Activated T-helper 1 cell treated with anti-CD3 and anti-CD28 coated beads, Interleukin-12 subunit alpha, Interleukin-12 subunit beta, Interleukin-2, Interleukin-4 antibody, amounts not matched to agents 30 ng/mL and 10 ng/mL and 1 ng/mL, durations not matched to agents 14 hours and 24 hours and 36 hours (primary cell): Measurements from ENCODE around the gene PKDREJ. TPM values are rescaled to one million over a fixed set of nuclear protein-coding genes. Genes with fewer than 3 reads are reported as not detected.

Source experiments
- DNase-seq: peaks from one replicate; pipeline ENCODE4 v3.0.0; 2021; ENCODE audit warnings: low spot score
- H3K27ac Mint-ChIP-seq: one replicate; pipeline ENCODE4 v1.8.0; 2021; ENCODE audit warnings: mild to moderate bottlenecking, mixed read lengths
- H3K27me3 Mint-ChIP-seq: one replicate; pipeline ENCODE4 v1.8.0; 2022; ENCODE audit warnings: mild to moderate bottlenecking, moderate library complexity, mixed read lengths; ENCODE audit not compliant: insufficient read depth
- H3K36me3 Mint-ChIP-seq: one replicate; pipeline ENCODE4 v1.8.0; 2021; ENCODE audit warnings: low read depth, mixed read lengths
- H3K4me1 Mint-ChIP-seq: one replicate; pipeline ENCODE4 v1.8.0; 2021; ENCODE audit warnings: low read depth, mixed read lengths
- H3K4me3 Mint-ChIP-seq: one replicate; pipeline ENCODE4 v1.8.0; 2021; ENCODE audit warnings: mild to moderate bottlenecking, moderate library complexity, mixed read lengths
- H3K9me3 Mint-ChIP-seq: one replicate; pipeline ENCODE4 v1.8.0; 2021; ENCODE audit warnings: mixed read lengths
- intact Hi-C: fragments of 100-400 bp; cut with micrococcal nuclease; formaldehyde crosslinking; loops from one replicate; pipeline ENCODE4 v1.15.1; 2024
- total RNA-seq: library from RNA; stranded (reverse); gene quantifications from 2 replicates; pipeline ENCODE4 v1.2.3, GENCODE V29; 2022

Gene PKDREJ
- total RNA-seq, 1 donor from 2014 or later, result 0.03 TPM

DNA sequence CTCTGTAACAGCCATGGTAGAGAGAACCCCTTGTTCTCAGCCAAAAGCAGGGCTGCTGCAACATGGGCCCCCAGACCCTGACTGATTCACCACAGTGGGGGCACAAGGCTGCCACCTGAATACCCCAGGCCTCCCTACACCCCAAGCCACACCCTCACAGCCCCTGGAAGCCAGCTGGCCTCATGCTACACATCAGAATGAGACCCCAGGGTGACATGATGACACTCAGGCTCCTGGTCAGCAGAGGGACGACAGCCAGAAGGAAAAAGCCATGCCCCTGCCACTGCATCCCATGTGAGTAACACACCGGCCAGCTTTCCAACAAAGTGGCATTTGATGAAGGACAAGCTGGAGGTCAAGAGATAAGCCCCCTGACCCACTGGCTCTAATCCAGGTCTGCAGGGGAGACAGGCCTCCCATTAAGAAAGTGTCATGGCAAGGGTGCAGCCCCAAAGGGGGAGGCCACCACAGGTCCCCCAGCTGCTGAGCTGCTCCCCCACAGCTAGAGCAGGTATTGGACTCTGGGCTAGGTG is 15.6 kb downstream of the PKDREJ start:
- no peak overlapping the region for H3K4me3 Mint-ChIP-seq
- no peaks in the 10 kb centered on the region for H3K9me3 Mint-ChIP-seq
- DNase-seq, result no peak
- H3K4me1 Mint-ChIP-seq, result peaks cover 18% of the 10 kb centered on the region
- intact Hi-C loops, result no loop called here
- no peak overlapping the region for H3K27ac Mint-ChIP-seq
- no peaks in the 10 kb centered on the region for H3K27me3 Mint-ChIP-seq
- H3K36me3 Mint-ChIP-seq, result peaks cover 12% of the 10 kb centered on the region

DNA sequence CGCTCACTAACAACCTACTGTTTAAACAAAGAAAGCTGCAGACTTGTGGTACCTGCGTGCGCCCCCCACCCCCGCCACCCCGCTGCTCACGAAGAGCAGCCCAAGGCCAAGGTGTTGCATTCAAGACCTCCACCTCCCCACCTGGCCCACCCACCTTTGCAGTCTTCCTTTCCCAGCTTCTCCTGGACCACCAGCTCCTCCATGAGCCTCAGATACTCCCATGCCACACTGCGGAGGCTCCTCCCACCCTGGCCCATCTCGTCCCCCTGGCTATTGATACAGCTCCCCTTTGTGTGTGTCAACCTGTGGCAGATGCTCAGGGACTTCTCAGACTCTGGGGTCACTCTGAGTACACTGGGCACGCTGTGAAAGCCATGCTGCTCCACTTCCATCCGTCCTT is 17.0 kb downstream of the PKDREJ start:
- DNase-seq, result no peak

GRCh38 chr22:46245511-46245910 is 17.6 kb downstream of the PKDREJ start:
- Mint-ChIP-seq H3K4me1 (peaks cover 11% of the 10 kb centered on the region), H3K4me3 (no peak overlapping the region)
- intact Hi-C loops, result no loop called here

More for the DNA sequence above, 17.0 kb downstream of the PKDREJ start:
- H3K4me3 Mint-ChIP-seq, result no peak overlapping the region
- H3K9me3 Mint-ChIP-seq, result no peaks in the 10 kb centered on the region
- H3K4me1 Mint-ChIP-seq, result peaks cover 11% of the 10 kb centered on the region
- peaks cover 12% of the 10 kb centered on the region for H3K36me3 Mint-ChIP-seq
- H3K27me3 Mint-ChIP-seq, result no peaks in the 10 kb centered on the region
- H3K27ac Mint-ChIP-seq, result no peak overlapping the region
- intact Hi-C loops, result no loop called here

GRCh38 chr22:46244771-46245170 is 18.4 kb downstream of the PKDREJ start:
- H3K36me3 Mint-ChIP-seq, result peaks cover 12% of the 10 kb centered on the region
- no peak for DNase-seq
- no peaks in the 10 kb centered on the region for H3K27me3 Mint-ChIP-seq
- intact Hi-C loops, result no loop called here
- H3K27ac Mint-ChIP-seq, result no peak overlapping the region
- H3K9me3 Mint-ChIP-seq, result no peaks in the 10 kb centered on the region
- peaks cover 18% of the 10 kb centered on the region for H3K4me1 Mint-ChIP-seq
- no peak overlapping the region for H3K4me3 Mint-ChIP-seq

More at GRCh38 chr22:46245511-46245910, 17.6 kb downstream of the PKDREJ start:
- Mint-ChIP-seq H3K27ac (no peak overlapping the region), H3K27me3 (no peaks in the 10 kb centered on the region), H3K9me3 (no peaks in the 10 kb centered on the region), H3K36me3 (peaks cover 12% of the 10 kb centered on the region)
- no peak for DNase-seq

DNA sequence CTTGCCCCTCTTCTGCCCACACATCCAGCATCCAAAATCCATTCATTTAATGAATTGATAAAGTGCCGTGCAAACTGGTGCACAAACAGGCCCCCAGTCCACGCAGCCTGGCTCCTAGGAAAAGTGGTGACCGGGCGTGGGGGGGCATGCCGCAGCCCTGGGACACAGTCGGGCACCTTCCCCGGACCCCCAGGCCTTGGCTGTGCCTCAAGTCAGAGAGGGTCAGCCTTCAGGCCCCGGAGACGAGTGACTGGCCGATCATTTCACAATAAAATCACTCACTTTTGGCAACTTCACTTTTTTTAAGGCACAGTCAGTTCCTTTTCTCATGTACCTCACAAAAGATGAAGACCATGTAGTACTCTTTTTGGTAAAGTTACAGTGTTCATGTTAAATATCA is 21.1 kb downstream of the PKDREJ start:
- Mint-ChIP-seq H3K27ac (no peak overlapping the region), H3K4me1 (peaks cover 17% of the 10 kb centered on the region), H3K36me3 (peaks cover 19% of the 10 kb centered on the region), H3K9me3 (no peaks in the 10 kb centered on the region), H3K27me3 (no peaks in the 10 kb centered on the region), H3K4me3 (no peak overlapping the region)
- intact Hi-C loops, result no loop called here
- no peak for DNase-seq

DNA sequence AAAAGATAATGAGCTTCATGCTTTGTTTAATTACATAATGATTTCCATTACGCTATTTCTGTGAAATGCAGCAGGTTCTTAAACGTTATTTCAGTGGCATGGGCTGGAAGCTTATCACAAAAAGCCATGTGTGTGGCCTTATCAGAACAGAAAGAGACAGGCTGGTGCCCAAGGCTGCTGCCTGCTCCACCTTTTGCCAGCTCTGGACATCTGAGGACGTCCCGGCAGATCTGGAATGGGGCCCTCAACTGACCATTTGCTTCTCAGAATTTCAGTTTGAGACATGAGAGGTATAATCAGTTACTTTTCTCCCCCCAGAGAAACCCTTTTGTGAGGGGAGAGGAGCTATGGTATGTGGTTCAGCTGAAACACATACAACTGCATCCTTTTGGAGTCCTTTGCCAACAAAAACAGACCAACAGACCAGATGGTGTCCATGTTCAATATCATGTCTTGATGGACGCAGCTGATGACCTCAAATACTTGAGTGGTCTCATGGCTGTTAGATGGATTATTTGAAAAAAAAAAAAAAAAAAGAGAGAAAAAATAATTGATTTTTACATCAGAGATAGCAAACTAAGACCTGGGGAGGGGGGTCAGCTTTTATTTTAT is 21.6 kb downstream of the PKDREJ start:
- peaks cover 17% of the 10 kb centered on the region for H3K4me1 Mint-ChIP-seq
- no peak overlapping the region for H3K4me3 Mint-ChIP-seq
- H3K27me3 Mint-ChIP-seq, result no peaks in the 10 kb centered on the region
- intact Hi-C loops, result no loop called here
- H3K9me3 Mint-ChIP-seq, result no peaks in the 10 kb centered on the region
- DNase-seq, result no peak
- peaks cover 20% of the 10 kb centered on the region for H3K36me3 Mint-ChIP-seq
- H3K27ac Mint-ChIP-seq, result no peak overlapping the region

DNA sequence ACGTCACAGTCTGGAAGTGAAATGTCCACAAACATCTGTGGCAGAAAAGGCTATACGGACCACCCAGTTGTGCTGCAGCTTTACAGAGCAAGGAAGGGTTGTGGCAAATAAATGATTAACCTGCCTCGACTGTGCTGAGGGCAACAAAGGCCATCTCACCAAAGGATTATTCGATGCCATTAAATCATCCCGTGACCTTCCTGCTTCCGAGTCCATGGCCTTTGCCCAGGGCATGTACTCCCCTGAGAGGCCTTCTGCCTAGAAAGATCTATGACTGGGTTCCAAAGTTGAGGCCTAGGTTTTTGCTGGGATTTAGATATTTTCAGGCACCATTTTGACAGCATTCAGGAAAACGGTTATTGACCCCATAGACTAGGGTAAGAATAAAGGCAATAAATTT is 22.2 kb downstream of the PKDREJ start:
- H3K27me3 Mint-ChIP-seq, result no peaks in the 10 kb centered on the region
- DNase-seq, result no peak
- intact Hi-C loops, result no loop called here
- no peak overlapping the region for H3K4me3 Mint-ChIP-seq
- peaks cover 17% of the 10 kb centered on the region for H3K4me1 Mint-ChIP-seq
- H3K36me3 Mint-ChIP-seq, result peaks cover 21% of the 10 kb centered on the region
- H3K27ac Mint-ChIP-seq, result no peak overlapping the region
- H3K9me3 Mint-ChIP-seq, result no peaks in the 10 kb centered on the region

DNA sequence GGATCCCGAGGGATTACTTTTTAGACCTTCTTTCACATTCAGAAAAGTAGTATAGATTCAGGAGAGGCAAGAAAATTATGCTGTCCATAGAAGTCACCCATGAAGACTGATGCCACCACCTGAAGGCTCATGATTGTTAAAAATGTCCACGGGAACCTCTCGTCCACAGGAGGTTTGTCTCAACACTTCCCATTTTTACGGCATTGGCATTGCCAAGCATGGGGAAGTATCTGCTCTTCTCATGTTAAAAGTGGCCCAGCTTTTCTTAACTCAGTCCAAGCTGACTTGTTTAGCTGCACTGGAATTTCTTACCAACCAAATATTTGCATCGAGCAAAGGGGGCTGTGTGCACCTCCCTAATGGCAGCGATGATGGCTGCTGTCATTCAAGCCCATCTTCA is 22.6 kb downstream of the PKDREJ start:
- Mint-ChIP-seq H3K4me1 (peaks cover 17% of the 10 kb centered on the region), H3K27me3 (no peaks in the 10 kb centered on the region), H3K36me3 (peaks cover 22% of the 10 kb centered on the region), H3K27ac (no peak overlapping the region), H3K4me3 (no peak overlapping the region), H3K9me3 (no peaks in the 10 kb centered on the region)
- no peak for DNase-seq
- intact Hi-C loops, result no loop called here

GRCh38 chr22:46240073-46240472 is 23.1 kb downstream of the PKDREJ start:
- intact Hi-C loops, result no loop called here
- H3K9me3 Mint-ChIP-seq, result no peaks in the 10 kb centered on the region

DNA sequence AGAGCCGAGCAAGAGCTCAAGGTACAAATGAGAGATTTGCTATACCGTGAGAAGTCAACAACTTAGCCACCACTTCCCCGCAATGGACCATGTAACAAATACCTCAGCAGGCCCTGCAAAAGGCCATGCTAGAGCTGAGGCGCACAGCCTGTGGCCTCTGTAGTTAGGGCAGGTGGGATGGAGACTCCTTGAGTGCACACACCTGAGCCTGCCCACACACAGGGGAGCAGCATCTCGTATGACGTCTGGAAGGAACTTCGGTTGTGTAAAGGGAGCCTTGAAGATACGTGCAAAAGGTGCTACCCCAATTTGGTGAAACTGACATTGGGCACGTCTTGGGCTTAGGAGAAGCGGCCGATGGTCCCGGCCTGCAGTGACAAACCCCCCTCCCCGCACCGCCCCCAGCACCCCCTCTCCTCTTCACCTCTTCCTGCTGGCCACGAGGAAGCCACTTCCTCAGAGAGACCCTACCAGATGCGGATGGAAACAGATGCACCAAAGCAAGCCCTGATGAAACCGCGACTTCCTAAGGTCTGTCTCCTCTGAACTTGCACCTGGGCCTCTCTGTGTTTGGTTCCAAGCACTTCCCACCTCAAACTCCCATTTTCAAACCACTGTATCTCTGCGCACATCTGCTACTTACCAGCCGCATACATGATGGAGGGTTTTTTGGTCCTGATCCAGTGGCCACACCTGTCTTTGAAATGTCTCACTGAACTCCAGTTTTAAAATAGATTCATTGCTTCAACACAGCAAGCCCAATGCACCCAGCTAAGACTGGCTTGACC is 23.7 kb downstream of the PKDREJ start:
- H3K4me1 Mint-ChIP-seq, result peaks cover 17% of the 10 kb centered on the region
- DNase-seq, result no peak
- no peaks in the 10 kb centered on the region for H3K27me3 Mint-ChIP-seq
- intact Hi-C loops, result loop anchor here (1.0 kb wide), 1 partner anchor 11 kb away; the partner anchor contains the start of gene CDPF1
- peaks cover 22% of the 10 kb centered on the region for H3K36me3 Mint-ChIP-seq
- H3K4me3 Mint-ChIP-seq, result peak overlapping the region; percentile 2
- H3K27ac Mint-ChIP-seq, result no peak overlapping the region
- no peaks in the 10 kb centered on the region for H3K9me3 Mint-ChIP-seq

More at GRCh38 chr22:46240073-46240472, 23.1 kb downstream of the PKDREJ start:
- H3K4me3 Mint-ChIP-seq, result peak overlapping the region; percentile 2
- H3K27ac Mint-ChIP-seq, result no peak overlapping the region
- peaks cover 22% of the 10 kb centered on the region for H3K36me3 Mint-ChIP-seq
- DNase-seq, result no peak
- H3K27me3 Mint-ChIP-seq, result no peaks in the 10 kb centered on the region
- H3K4me1 Mint-ChIP-seq, result peaks cover 17% of the 10 kb centered on the region

DNA sequence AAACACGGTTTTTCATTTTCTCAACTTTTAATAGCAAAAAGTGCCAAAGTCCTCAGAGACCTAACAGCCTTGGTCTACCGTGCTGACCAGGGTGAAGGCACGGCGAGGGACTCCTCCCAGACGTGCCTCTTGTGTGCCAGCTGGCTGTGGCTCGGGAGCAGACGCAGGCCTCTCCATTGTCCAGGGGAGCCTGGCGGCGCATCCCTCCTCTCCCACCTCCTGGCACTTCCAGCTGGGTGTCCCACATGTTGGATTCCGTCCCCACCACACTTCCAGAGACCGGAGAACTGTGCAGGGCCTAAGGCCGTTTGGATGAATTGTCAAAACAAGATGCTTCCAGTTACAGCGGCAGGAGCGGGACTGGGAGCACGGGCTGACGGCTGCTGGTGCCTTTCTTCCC is 24.6 kb downstream of the PKDREJ start:
- DNase-seq, result no peak
- Mint-ChIP-seq H3K27ac (no peak overlapping the region), H3K4me3 (no peak overlapping the region), H3K27me3 (no peaks in the 10 kb centered on the region), H3K9me3 (no peaks in the 10 kb centered on the region), H3K4me1 (peaks cover 17% of the 10 kb centered on the region), H3K36me3 (peaks cover 16% of the 10 kb centered on the region)
- intact Hi-C loops, result no loop called here

GRCh38 chr22:46237453-46238124 is 25.6 kb downstream of the PKDREJ start:
- intact Hi-C loops, result no loop called here
- Mint-ChIP-seq H3K27ac (no peak overlapping the region), H3K27me3 (no peaks in the 10 kb centered on the region), H3K9me3 (no peaks in the 10 kb centered on the region), H3K4me1 (peaks cover 17% of the 10 kb centered on the region), H3K36me3 (peaks cover 13% of the 10 kb centered on the region), H3K4me3 (no peak overlapping the region)
- DNase-seq, result no peak

- no peak for DNase-seq
- Mint-ChIP-seq H3K27me3 (no peaks in the 10 kb centered on the region), H3K4me1 (peaks cover 7% of the 10 kb centered on the region), H3K9me3 (no peaks in the 10 kb centered on the region), H3K4me3 (no peak overlapping the region), H3K36me3 (peaks cover 13% of the 10 kb centered on the region), H3K27ac (no peak overlapping the region)
- intact Hi-C loops, result no loop called here
Measured at GRCh38 chr22:46234969-46235368, 28.2 kb downstream of the PKDREJ start.
